Measurements from ENCODE around the gene TRANK1.

Gene TRANK1

DNA sequence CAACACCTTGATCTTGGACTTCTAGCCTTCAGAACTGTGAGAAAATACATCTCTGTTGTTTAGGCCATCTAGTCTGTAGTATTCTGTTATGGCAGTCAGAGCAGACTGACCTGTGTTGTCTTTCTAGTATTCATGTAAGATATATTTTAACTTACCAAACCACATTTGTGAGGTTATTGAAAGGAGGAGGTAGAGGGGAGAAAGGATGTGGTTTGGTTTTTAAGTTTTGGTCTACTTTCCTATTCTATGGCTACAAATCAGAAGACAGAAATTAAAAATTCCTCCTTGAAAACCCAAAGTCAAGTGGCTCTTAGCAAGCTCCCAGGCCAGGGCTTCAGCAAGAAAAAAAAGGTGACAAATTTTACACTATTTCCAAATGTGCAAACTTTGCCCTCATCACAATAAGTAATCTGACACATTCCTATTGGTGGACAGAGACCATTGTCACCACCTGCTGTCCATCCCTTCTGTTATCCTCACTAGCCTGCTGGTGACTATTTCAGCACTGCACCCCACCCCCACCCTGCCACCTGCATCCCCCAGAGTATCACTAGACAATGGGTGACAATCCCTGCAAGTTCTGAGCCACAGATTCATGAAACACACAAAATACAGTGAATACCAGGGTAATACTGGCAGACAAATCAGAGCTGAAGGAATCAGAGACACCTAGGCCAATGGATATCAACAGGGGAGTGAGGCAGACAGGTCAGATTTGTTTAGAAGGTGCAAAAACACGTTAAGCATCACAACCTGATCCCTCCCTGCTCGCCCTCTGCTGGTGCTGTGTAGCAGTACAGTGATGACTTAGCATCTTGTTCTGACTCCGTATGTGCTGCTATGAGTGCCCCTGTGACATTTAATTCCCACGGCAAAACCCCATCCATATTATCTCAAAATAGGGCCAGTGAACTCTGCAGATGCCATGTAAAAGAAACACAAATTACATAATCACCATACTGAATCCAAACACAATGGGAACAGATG, 101.5 kb downstream of the TRANK1 start:
- no peak for DNase-seq (ENCODE audit: low spot score)

GRCh38 chr3:36842275-36842674, 102.6 kb downstream of the TRANK1 start:
- no peak for DNase-seq (ENCODE audit: low spot score)

DNA sequence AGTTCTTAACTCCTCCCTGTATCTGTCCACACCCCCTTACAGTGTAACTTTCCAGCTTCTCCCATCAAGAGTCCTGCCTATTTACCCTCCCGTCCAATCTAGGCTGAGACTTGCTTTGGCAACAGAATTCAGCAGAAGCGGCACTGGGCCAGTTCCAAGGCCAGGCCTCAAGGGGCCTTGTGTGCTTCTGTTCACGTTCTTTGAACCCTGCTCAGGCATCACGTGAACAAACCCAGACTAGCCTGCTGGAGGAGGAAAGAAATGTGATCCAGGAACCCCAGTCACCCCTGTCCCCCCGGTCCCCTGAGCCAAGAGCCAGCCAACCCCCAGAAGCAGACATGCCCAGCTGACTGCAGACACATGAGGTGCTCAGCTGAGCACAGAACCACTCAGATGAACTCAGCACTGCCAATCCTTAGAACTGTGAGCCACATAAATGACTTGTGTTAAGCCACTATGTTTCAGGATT, 104.4 kb downstream of the TRANK1 start:
- DNase-seq (ENCODE audit: low spot score), result no peak

GRCh38 chr3:36837089-36837488, 107.8 kb downstream of the TRANK1 start:
- DNase-seq (ENCODE audit: low spot score), result no peak

GRCh38 chr3:36833160-36833814, 111.6 kb downstream of the TRANK1 start:
- DNase-seq (ENCODE audit: low spot score), result no peak

DNA sequence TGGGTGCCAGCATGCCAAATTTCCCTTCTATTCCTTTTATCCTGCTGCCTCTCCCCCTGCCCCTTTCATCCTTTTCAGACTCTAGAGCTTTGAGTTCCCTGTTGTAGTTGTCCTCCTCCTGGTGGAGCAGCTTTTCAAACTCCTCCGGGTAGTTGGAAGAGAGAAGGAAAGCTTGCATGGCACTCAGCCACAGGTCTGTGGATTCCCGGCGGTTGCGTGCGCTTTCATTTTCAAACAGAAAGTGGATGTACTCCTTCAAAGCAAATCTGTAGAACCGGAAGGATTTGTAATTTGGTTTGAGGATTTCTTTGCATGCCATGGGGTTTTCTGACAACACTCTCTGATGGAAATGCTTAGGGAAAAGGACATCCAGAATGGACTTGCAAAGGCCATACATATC, 112.4 kb downstream of the TRANK1 start:
- DNase-seq (ENCODE audit: low spot score), result no peak

- DNase-seq (ENCODE audit: low spot score), result no peak
These were observed 117.7 kb downstream of the TRANK1 start for GRCh38 chr3:36827133-36827532.

DNA sequence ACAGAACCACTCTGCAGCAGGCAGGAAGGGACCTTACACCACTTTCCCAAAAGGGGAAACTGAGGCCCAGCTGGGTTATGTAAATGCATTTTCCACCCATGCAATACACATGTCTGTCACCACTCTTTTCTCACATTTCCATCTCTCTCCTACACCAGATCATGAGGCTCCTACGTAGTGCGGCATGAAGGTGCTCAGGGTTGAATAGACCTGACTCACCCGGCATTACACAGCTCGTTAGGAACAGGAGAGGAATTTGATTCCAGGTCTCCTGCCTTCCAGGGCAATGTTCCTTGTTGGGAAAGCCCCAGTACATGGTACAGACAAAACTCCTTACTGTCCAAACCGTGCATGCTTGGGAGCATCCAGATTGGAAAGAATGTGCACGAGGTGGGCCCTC, 118.6 kb downstream of the TRANK1 start:
- DNase-seq (ENCODE audit: low spot score), result peak; percentile 32

GRCh38 chr3:36824443-36824842, 120.4 kb downstream of the TRANK1 start:
- DNase-seq (ENCODE audit: low spot score), result no peak

DNA sequence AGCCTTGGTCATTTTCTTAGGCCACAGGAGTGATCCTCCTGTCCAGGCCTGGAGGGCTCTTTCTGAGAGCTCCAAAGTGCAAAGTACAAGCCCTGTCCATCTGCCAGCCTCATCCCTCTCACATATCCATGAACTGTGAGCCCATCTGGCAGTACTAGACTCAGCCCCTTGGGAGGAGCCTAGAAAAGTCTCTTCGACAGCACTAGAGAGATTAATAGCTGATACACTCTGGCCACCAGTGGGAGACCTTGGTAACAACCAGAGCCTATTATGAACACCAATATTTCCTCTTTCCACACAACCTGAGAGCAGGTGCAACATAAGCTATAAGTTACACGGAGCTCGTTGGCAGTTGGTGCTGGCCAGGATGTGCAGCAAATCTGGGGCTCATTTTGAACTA, 121.0 kb downstream of the TRANK1 start:
- no peak for DNase-seq (ENCODE audit: low spot score)

DNA sequence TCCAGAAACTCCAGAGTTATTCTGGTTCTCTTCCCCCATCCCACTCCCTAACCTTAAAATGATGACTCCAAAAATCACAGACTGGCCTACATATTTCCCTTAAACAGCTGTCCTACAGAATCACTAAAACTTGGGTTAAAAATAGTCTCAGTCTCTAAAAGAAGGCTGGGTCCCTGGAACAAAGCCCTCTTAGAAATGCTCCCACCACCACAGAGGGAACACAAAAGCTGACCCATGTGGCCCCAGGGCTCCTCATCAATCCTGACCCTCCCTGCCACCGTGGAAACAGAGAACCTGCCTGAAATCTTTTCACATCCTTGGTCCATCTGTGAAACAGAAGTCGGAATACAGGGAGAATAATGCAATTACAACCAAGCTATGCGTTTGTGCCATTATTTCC, 124.8 kb downstream of the TRANK1 start:
- DNase-seq (ENCODE audit: low spot score), result no peak

DNA sequence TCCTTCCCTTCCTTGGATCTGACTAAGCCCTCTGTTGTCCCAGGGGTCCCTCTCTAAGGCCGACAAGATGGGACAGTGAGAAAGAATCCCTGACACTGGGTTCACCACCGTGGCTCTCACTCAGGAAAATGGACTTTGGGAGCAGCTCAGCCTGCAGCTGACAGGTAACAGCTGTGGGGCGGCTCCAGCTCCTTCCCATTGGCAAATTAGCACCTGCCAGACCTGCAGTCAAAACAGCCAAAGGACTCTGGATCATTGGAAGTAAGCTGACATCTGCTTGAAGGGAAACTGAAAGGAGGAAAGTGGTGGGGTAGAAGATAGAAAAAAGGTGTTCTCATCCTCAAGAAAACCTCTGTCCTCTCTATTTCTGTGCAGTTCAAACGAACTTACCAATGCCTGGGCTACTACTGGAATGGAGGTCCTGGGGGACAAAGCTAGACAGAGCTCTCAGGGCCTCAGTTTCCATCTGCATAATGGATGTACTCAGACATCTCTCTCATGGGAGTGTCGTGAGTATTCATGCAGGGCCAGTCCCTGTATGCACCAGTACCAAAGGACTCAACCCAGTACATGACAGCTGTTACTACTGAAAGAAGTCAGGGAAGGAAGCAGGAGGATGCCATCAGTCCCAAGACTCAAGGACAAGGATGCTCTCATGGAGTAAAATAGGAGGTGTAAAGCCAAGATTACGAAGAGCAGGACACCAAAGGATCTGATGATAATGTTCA, 126.9 kb downstream of the TRANK1 start:
- no peak for DNase-seq (ENCODE audit: low spot score)

DNA sequence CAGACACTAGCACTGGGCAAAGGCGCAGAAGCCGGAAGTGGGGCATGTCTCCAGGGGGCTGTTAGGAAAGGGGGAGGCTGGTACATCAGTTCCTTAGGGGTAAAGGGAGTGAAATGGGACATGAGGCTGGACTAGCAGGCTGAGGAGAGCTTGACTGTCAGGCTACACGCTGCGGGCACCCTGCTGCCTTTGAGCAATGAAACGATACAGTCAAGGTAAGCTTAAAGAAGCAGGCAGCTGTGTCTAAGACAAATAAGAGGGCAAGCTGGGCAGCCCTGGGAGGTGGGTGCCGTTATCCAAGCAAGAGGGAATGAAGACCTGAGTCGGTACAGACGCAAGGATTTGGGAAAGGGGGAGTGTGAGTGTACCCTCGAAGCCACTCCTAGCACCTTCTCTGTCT, 129.5 kb downstream of the TRANK1 start:
- DNase-seq (ENCODE audit: low spot score), result no peak

- no peak for DNase-seq (ENCODE audit: low spot score)
These were observed 130.1 kb downstream of the TRANK1 start for GRCh38 chr3:36814776-36815175.

GRCh38 chr3:36814066-36814717, 130.7 kb downstream of the TRANK1 start:
- peak; percentile 68 for DNase-seq (ENCODE audit: low spot score)

DNA sequence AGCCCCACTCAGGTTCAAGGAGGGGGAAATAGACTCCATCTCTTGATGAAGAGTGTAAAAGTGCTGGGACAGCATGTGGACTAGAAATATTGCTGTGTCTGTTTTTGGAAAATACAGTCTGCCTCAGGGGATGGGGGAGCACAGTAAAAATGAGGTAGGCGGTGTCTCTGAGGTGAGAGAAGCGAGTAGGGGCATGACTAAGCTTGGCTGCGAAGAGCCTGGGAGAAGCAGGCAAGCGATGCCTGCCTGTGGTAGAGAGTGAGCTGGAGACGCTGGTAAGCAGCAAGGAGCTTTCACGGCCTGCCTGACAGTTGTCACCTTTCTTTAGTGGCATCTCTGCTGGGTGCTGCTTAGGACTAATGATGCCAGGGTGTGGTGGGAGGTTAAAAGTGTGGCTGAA, 131.5 kb downstream of the TRANK1 start:
- peak; percentile 67 for DNase-seq (ENCODE audit: low spot score)

DNA sequence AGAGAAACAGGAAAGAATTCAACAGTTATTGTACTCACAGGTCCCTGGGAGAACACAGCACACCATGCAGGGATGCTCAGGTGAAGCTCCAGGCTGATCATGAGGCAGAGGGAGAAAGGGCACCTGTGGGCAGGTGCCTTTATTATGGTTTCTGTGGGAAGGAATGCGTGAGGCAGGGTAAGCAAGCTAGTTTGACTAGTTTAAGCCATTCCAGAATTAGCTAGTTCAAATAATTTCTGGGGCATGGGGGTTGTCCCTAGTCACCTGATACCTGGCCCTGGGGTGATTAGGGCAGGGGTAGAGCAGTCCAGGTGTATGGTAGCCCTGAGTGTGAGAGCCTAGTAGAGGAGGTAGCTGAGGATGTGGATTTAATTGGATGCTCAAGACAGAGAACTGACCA, 132.6 kb downstream of the TRANK1 start:
- DNase-seq (ENCODE audit: low spot score), result no peak

GRCh38 chr3:36811768-36812167, 133.1 kb downstream of the TRANK1 start:
- no peak for DNase-seq (ENCODE audit: low spot score)

DNA sequence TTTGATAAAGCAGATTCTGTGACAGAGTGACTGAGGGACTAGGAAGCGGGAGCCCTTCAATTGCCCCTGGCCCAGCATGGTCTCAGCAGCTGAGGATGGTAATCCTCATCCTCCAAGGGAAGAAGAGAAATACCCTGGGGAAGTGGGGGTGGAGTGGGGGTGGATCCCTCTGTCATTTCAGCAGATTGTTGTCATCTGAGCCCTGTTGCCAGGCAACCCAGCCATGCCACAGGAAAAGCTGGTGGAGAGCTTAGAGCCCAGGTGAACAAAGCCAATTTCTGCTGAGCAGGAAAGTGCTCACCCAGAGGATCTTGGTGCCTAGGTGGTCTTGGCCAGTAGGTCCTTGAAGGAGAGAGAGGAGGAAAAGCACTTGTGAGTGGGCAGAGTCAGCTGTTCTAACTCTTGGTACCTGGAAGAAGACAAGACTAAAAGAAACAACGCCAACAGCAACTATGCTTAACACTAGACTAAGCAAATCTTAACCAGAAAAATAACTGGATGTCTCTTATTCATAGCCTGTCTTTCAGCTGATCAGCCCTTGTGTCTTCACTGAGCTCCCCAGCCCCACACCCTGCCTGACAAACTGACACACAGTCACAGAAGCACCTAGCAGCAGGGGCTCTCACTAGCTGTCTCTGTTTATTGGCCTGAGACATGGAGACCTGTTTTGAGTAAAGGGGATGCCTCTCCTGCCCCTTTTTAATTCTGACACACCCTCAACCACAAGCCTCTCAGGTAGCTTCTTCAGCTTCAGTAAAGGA, 140.4 kb downstream of the TRANK1 start:
- peak; percentile 75 for DNase-seq (ENCODE audit: low spot score)

- peak; percentile 31 for DNase-seq (ENCODE audit: low spot score)
These were observed 141.6 kb downstream of the TRANK1 start for GRCh38 chr3:36803091-36803791.
